GM12801 (cell line): ENCODE data around the gene ADGRG6.

Experiments used
- TF ChIP-seq, protein P1 (sequence below): IDR thresholded peaks from one replicate; pipeline ENCODE4 v1.5.1; 2011; ENCODE audit warnings: control low read depth; ENCODE audit not compliant: insufficient read length; ENCODE audit errors: extremely low read depth

Gene ADGRG6

DNA sequence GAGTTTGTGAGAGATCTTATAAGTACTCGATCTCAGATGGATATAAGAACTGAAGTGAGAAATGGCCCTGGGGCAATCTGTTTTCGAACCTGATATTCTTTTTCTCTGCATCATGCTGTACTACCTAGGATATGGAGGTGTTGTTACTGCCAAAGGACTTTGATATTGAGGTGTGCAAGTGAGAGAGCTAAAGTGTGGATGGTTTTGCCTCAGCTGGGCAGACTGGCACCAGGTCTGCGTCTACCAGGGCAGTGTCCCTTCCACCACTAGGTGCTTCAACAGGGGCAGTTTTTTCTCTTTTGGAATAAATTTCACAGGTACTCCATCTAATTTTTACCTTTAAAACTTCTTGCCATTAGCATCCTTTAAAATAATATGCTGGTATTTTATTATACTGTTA lies 35.0 kb downstream of the ADGRG6 start:
- TF ChIP-seq, protein P1, sequence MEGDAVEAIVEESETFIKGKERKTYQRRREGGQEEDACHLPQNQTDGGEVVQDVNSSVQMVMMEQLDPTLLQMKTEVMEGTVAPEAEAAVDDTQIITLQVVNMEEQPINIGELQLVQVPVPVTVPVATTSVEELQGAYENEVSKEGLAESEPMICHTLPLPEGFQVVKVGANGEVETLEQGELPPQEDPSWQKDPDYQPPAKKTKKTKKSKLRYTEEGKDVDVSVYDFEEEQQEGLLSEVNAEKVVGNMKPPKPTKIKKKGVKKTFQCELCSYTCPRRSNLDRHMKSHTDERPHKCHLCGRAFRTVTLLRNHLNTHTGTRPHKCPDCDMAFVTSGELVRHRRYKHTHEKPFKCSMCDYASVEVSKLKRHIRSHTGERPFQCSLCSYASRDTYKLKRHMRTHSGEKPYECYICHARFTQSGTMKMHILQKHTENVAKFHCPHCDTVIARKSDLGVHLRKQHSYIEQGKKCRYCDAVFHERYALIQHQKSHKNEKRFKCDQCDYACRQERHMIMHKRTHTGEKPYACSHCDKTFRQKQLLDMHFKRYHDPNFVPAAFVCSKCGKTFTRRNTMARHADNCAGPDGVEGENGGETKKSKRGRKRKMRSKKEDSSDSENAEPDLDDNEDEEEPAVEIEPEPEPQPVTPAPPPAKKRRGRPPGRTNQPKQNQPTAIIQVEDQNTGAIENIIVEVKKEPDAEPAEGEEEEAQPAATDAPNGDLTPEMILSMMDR, result no peak

DNA sequence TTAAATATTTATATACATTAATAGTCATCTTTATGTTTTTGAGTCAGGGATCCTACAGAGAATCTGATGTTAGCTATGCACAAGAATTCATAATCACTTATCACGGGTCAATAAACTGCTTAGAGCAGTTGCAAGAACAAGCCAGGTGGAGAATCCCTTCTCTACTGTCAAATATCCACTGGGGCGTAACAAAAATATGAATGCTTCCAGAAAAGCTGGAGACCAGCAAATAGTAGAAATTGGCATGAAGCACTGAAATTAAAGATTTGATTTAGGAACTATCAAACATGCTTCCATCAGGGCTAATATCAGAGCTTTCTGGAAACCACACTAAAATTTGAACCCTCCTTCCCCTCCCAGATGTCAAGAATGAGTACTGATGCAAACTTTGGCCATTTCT lies 37.3 kb downstream of the ADGRG6 start:
- TF ChIP-seq, protein P1, result no peak

DNA sequence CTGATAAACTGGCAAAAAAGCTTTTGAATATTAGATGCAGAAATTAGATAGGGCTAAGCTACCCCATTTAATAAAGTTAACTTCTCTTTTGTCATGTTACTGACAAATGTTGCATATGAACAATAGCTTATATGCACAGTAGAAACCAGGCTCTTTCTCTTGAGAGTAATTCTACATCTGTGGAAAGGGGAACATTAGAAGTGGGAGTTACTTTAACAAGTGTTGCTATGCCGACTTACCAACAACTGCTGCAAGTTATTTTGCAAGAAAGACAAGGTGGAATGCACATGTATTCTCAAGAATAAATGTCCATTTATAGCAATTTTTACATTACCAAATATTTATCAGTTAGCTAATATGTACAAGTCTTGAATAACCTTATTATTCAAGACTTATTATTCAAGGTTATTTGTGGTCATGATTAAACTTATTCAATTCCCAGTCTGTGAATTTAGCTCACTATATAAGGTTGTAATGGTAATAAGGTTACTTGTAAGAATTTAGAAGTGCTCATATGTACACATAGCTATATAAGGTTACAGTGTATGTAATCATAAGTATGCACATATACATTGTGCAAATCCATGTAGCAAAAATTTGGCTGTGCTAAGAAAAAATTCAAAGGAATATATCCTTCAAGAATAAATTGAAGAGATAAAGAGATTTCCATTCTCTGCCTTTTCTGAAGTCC lies 38.3 kb downstream of the ADGRG6 start:
- TF ChIP-seq, protein P1, result no peak

DNA sequence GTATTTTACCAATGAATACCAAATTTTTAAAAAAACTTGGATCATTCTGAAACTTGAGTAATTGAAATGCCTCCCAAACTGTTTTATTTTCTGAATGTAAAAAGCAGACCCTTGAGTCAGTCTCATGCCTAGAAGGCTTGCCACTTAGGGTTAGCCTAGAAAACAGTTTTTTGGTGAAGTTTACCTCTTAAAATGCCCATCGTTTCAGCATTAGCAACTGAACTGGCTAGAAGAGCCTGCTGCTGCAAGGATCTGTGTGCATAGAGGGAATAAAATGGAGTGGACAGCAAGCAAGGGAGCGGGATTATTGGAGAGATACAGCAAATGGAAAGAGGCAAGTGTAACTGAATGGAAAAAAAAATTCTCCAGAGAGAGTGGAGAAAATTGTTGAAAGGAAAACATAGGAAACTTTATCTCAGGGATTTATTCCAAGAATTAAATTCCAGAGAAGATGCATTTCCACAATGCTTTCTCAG lies 40.1 kb downstream of the ADGRG6 start:
- TF ChIP-seq, protein P1, result no peak

DNA sequence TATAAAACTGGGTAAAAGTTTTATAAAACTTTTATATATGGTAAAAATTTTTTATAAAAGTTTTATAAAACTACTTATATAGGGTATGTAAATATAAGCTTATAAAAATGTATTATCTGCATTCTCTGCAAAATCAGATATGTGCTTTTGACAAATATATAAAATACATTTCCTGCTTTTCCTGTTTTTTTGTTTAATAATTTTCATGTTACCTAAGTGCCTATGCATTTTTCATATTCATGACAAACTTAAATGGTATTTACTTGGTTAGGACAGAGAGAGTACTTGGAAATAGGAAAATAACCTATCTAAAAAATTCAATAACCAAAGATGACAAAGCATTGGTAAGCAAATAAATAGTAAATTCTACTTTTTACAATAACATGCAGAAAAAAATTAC lies 41.2 kb downstream of the ADGRG6 start:
- TF ChIP-seq, protein P1, result no peak

DNA sequence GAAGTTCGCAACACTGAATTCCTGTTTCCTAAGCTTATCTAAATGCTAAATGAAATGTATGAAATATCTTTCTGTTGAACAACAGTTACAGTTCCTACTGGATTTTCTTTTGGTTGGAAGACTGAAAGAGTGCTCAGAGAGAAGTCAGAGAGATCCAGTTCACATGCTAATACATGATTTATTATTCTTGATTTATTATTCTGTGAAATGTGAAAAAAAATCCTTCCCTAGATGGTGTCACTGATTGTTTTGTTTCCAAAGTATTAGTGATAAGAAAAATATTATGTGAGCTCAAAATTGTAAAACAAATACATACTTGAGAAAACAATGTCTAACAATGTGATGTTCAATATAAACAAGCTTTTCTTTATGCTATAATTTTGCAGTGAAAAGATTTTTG lies 42.1 kb downstream of the ADGRG6 start:
- TF ChIP-seq, protein P1, result no peak

DNA sequence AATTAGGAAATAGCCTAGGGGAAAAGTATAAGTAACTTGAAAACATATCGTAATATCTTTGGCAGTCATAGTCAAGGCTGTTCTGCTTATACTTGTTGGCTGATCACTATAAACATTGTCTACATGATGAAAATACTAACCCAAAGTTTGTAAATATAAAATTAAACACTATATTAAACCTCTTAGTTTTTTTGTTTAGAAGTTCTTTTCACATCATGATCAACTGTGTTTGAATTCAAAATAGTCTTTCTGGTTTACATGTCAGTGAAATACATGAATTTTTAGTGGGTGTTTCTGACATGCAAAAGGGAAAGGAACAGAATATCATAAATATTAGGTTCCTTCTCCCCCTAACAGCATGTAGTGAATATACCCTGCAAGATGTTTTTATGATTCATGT lies 43.5 kb downstream of the ADGRG6 start:
- TF ChIP-seq, protein P1, result no peak
